ENCODE results near the gene FOXD2. TPM values are rescaled to one million over a fixed set of nuclear protein-coding genes. Genes with fewer than 3 reads are reported as not detected.

The FOXD2 gene
- total and polyA plus RNA-seq, 2 of the 4 experiments (the other 2 are of a cell fraction), result under 0.01 to 0.03 TPM

DNA sequence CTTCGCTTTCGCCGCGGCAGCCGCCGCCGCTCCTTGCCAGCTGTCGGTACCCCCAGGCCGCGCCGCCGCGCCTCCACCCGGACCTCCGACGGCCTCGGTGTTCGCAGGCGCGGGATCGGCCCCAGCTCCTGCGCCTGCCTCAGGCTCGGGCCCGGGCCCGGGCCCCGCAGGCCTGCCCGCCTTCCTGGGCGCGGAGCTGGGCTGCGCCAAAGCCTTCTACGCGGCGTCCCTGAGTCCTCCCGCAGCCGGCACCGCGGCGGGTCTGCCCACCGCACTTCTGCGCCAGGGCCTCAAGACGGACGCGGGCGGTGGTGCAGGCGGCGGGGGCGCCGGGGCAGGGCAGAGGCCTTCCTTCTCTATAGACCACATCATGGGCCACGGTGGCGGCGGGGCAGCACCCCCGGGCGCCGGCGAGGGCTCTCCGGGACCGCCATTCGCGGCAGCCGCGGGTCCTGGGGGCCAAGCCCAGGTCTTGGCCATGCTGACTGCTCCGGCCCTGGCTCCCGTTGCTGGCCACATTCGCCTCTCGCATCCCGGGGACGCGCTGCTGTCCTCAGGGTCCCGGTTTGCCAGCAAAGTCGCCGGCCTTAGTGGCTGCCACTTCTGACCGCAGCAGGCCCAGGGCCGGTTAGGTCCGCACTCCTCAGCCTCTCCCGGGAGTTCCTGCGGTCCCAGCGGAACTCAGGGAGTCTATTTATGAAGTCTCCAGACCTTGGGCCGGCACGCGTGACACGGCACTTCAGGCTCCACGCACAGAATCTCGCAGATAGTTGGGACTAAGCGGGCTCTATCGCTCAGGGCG, 1.4 kb downstream of the FOXD2 start (continued):
- TF ChIP-seq MAZ (IDR thresholded peaks at IDR 0.05; ENCODE audit: borderline replicate concordance, low read depth, low read length), result no peak
- TF ChIP-seq POLR2A (IDR thresholded peaks at IDR 0.05; ENCODE audit: low read depth, low read length), result no peak

DNA sequence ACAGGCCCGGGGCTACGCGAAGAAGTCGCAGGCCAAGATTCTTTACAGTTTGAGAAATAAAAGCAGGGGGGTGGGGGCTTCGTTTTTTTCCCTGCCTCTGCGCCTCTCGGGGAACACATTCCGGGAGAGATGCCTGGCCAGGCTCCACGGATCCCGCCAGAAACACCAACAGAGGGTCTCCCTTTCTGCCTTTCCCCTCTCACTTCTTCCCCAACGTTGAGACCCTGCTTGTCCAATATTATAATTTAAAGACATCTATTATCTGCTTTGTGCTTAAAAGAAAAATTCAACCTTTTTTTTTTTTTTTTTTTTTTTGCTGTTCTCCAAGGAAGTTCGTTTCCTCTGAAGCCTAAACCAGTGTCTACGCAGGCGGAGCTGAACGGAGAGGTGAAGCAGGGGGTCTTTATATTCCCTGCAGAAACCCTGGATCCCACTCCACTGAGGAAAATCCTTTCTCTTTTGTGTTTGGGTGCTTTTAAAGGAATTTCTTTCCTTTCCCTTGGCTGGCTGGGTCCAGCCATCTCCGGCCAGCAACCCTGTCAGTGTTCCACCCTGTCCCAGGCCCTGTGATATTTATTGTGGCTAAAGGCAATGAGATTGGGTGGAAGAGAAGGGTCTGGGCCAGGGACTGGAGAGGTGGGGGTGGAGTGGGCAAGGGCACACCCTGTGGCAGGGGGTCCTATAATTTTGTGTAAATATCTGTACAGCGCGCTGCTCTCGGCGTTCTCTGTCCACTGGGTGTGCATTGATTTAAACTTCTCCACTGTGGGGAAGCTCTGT, 2.2 kb downstream of the FOXD2 start:
- no TSS peak for BruUV-seq (replicated peaks)
- intact Hi-C loops (cut with micrococcal nuclease), result loop anchor here (10.0 kb wide), 1 partner anchor 105 kb away; the partner anchor contains the start of gene CMPK1

More for the DNA sequence above, 2.2 kb downstream of the FOXD2 start:
- Histone ChIP-seq H3K4me2 (ENCODE audit: low read depth, low read length) (no peak overlapping the region), H4K91ac (ENCODE audit: insufficient read depth, low read depth, low read length) (no peak overlapping the region), H2AK5ac (ENCODE audit: low read depth, low read length) (no peak overlapping the region), H3K9me1 (ENCODE audit: insufficient read depth, low read length) (no peaks in the 10 kb centered on the region), H2BK120ac (ENCODE audit: low read depth, low read length) (no peak overlapping the region), H3K18ac (ENCODE audit: low read depth, low read length) (no peak overlapping the region), H3K79me1 (ENCODE audit: low read depth in 1 of 2, low read length in 2 of 2) (peaks cover under 1 to 7% of the 10 kb centered on the region in 2 experiments; a peak in 2 of 4 replicates), H3K4ac (ENCODE audit: low read depth, low read length) (no peak overlapping the region), H4K5ac (ENCODE audit: low read depth, low read length) (no peak overlapping the region), H3K4me3 (ENCODE audit: insufficient read depth, low read depth, low read length) (no peak overlapping the region), H3K9ac (ENCODE audit: low read depth, low read length) (no peak overlapping the region), H3K4me1 (ENCODE audit: control insufficient read depth, insufficient read depth, low read length) (no peaks in the 10 kb centered on the region), H2BK20ac (ENCODE audit: low read depth, low read length) (no peak overlapping the region), H2BK5ac (ENCODE audit: low read depth, low read length, poor library complexity, severe bottlenecking) (no peak overlapping the region), H3K23ac (ENCODE audit: low read depth, low read length) (no peak overlapping the region), H4K20me1 (ENCODE audit: insufficient read depth, low read length) (no peaks in the 10 kb centered on the region; the same call in 1 of the 2 replicates), H3K27ac (ENCODE audit: insufficient read depth, low read length) (no peak overlapping the region), H3K14ac (replicated peaks; ENCODE audit: low read depth, low read length) (no peak overlapping the region), H3K9me3 (ENCODE audit: control insufficient read depth, insufficient read depth, low read length) (peaks cover 6% of the 10 kb centered on the region; the same call in 1 of the 2 replicates), H3K36me3 (ENCODE audit: control insufficient read depth, insufficient read depth, low read length) (no peaks in the 10 kb centered on the region), H2AK9ac (replicated peaks; ENCODE audit: low read depth, low read length, poor library complexity) (no peak overlapping the region), H4K8ac (ENCODE audit: low read depth in 2 of 2, low read length in 2 of 2) (no peak overlapping the region), H2AFZ (replicated peaks; ENCODE audit: low read length, poor library complexity) (no peak overlapping the region), H3K27me3 (ENCODE audit: control insufficient read depth, insufficient read depth, low read length) (peaks cover 68% of the 10 kb centered on the region), H3K56ac (ENCODE audit: extremely low read depth, insufficient read depth, low read length) (no peak overlapping the region), H2BK15ac (ENCODE audit: low read depth, low read length) (no peak overlapping the region)
- no peak for TF ChIP-seq MXI1 (IDR thresholded peaks at IDR 0.05; ENCODE audit: borderline replicate concordance, low read depth, low read length)
- TF ChIP-seq, protein P1, sequence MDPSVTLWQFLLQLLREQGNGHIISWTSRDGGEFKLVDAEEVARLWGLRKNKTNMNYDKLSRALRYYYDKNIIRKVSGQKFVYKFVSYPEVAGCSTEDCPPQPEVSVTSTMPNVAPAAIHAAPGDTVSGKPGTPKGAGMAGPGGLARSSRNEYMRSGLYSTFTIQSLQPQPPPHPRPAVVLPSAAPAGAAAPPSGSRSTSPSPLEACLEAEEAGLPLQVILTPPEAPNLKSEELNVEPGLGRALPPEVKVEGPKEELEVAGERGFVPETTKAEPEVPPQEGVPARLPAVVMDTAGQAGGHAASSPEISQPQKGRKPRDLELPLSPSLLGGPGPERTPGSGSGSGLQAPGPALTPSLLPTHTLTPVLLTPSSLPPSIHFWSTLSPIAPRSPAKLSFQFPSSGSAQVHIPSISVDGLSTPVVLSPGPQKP (IDR thresholded peaks at IDR 0.05; ENCODE audit: borderline replicate concordance, low read depth, low read length), result no peak
- TF ChIP-seq RAD21 (IDR thresholded peaks at IDR 0.05; ENCODE audit: low read length), result no peak
- no peak for TF ChIP-seq RCOR1 (IDR thresholded peaks at IDR 0.05; ENCODE audit: insufficient replicate concordance, low read length)
- no peak for TF ChIP-seq FOS (IDR thresholded peaks at IDR 0.05; ENCODE audit: low read depth, low read length)
- TF ChIP-seq NFE2L2 (IDR thresholded peaks at IDR 0.05; ENCODE audit: low read depth, low read length), result no peak
- no peak for TF ChIP-seq MAZ (IDR thresholded peaks at IDR 0.05; ENCODE audit: borderline replicate concordance, low read depth, low read length)
- TF ChIP-seq, protein P2, sequence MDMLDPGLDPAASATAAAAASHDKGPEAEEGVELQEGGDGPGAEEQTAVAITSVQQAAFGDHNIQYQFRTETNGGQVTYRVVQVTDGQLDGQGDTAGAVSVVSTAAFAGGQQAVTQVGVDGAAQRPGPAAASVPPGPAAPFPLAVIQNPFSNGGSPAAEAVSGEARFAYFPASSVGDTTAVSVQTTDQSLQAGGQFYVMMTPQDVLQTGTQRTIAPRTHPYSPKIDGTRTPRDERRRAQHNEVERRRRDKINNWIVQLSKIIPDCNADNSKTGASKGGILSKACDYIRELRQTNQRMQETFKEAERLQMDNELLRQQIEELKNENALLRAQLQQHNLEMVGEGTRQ (IDR thresholded peaks at IDR 0.05; ENCODE audit: low read depth, low read length), result no peak
- TF ChIP-seq BHLHE40 (IDR thresholded peaks at IDR 0.05; ENCODE audit: low read depth, low read length), result no peak
- DNase-seq (no peak), ATAC-seq (ENCODE audit: low read depth) (no peak)
- ChIA-PET CTCF (interaction anchor here (1.3 to 1.8 kb wide), 2 partner anchors 8 to 51 kb away, joined by 4 to 5 read pairs; no protein-coding TSS in a partner anchor), POLR2A (ENCODE audit: unreplicated experiment) (no interaction called here)
- WGBS, 2 experiments (ENCODE audit: extremely low coverage in 2 of 2, insufficient read length in 1 of 2), result 20% methylated on average over 1 of the region's 20 CpGs; no CpG with 5 or more reads in 1 of the 2 experiments
- dilution Hi-C loops (cut with HindIII; ENCODE audit: low sequenced_read_pairs, unreplicated experiment) (no loop called here), in situ Hi-C loops (cut with MboI; ENCODE audit: low sequenced_read_pairs) (no loop called here)

All from IMR-90 (cell line).